Smooth muscle cell (in vitro differentiated cells): ENCODE results near the gene ELF5. TPM values are rescaled to one million over a fixed set of nuclear protein-coding genes. Genes with fewer than 3 reads are reported as not detected.

ENCODE experiments used
- DNase-seq: peaks from one replicate; lab custom pipeline; 2025; ENCODE audit not compliant: unreplicated experiment; lab: John Stamatoyannopoulos, UW
- H2AFZ ChIP-seq: fragments of 200-600 bp; sonication (generic); 2 replicates; pipeline ENCODE4 v1.6.0; 2016; ENCODE audit warnings: antibody characterized with exemption, low read depth, mild to moderate bottlenecking
- H3F3A ChIP-seq: fragments of 200-600 bp; sonication (generic); 2 replicates; pipeline ENCODE4 v1.6.0; 2017; ENCODE audit warnings: antibody characterized with exemption, low read depth
- H3K27ac ChIP-seq: fragments of 200-600 bp; sonication (generic); 2 replicates; pipeline ENCODE4 v1.5.1; 2016; ENCODE audit warnings: low read depth, mild to moderate bottlenecking
- H3K27me3 ChIP-seq: fragments of 200-600 bp; sonication (generic); 2 replicates; pipeline ENCODE4 v1.6.1; 2016; ENCODE audit warnings: low read depth, mild to moderate bottlenecking
- H3K36me3 ChIP-seq: fragments of 200-600 bp; sonication (generic); 2 replicates; pipeline ENCODE4 v1.5.1; 2016; ENCODE audit warnings: low read depth
- H3K4me1 ChIP-seq: fragments of 200-600 bp; sonication (generic); 2 replicates; pipeline ENCODE4 v1.5.1; 2016; ENCODE audit warnings: low read depth
- H3K4me2 ChIP-seq: fragments of 200-600 bp; sonication (generic); 2 replicates; pipeline ENCODE4 v1.6.0; 2016; ENCODE audit warnings: mild to moderate bottlenecking
- H3K4me3 ChIP-seq: fragments of 200-600 bp; sonication (generic); 2 replicates; pipeline ENCODE4 v1.5.1; 2016; ENCODE audit warnings: mild to moderate bottlenecking
- H3K79me2 ChIP-seq: fragments of 200-600 bp; sonication (generic); 2 replicates; pipeline ENCODE4 v1.6.0; 2016; ENCODE audit warnings: low read depth, mild to moderate bottlenecking
- H3K9ac ChIP-seq: fragments of 200-600 bp; sonication (generic); 2 replicates; pipeline ENCODE4 v1.6.0; 2016; ENCODE audit warnings: low read depth
- H3K9me3 ChIP-seq: fragments of 200-600 bp; sonication (generic); replicated peaks from 2 replicates; pipeline ENCODE4 v1.5.1; 2016; ENCODE audit warnings: low read depth
- H4K20me1 ChIP-seq: fragments of 200-600 bp; sonication (generic); 2 replicates; pipeline ENCODE4 v1.6.0; 2016; ENCODE audit warnings: low read depth
- WGBS: methylation state at CpG from one replicate; pipeline ENCODE4 v1.1.7; 2016; ENCODE audit warnings: low lambda C conversion rate; 5-methylcytosine and 5-hydroxymethylcytosine counted together
- polyA plus RNA-seq: library from polyadenylated mRNA; unstranded; fragments of >200 nt; fragmentation: Nextera tagmentation; extraction: Ambion mirVana; gene quantifications from 2 replicates; pipeline ENCODE4 v1.2.1, GENCODE V29; 2016
- total RNA-seq: library from RNA; depleted of rRNA; stranded (reverse); fragments of >200 nt; gene quantifications from 2 replicates; pipeline ENCODE4 v1.2.3, GENCODE V29; 2014
- TF ChIP-seq, protein P1 (sequence below): fragments of 200-600 bp; sonication (generic); IDR thresholded peaks from 2 replicates; pipeline ENCODE4 v1.5.1; 2017; ENCODE audit warnings: borderline replicate concordance, mild to moderate bottlenecking, antibody characterized with exemption; ENCODE audit not compliant: insufficient read depth, poor library complexity, severe bottlenecking

ELF5 gene
- total and polyA plus RNA-seq, 2 experiments from 2014 or later = 0.67 TPM; not detected in 1

DNA sequence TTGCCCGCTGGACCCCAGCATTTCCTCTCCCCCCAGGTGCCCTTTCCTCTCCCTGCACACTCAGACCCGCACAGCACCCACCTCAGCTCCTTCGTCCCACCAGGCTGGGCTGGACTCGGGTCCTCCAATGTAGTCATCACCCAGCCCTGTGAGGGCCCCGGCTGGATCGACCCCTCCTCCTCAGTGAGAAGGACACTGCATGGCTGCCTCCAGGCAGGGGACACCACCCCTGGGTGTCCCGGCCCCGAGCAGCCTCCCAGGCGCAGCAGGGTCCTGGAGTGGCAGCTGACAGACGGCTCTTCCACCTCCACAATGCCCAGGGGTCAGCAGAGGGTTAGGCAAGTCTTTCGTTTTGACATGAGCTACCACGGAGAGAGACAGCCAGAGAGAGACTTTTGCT, 11.1 kb upstream of the ELF5 start:
- H4K20me1 ChIP-seq = no peaks in the 10 kb centered on the region
- H3K36me3 ChIP-seq = no peaks in the 10 kb centered on the region
- H2AFZ ChIP-seq = no peak overlapping the region
- no peaks in the 10 kb centered on the region for H3F3A ChIP-seq
- H3K9me3 ChIP-seq = no peaks in the 10 kb centered on the region
- WGBS = 90% methylated on average over 12 of the region's 12 CpGs
- no peak overlapping the region for H3K4me2 ChIP-seq
- no peaks in the 10 kb centered on the region for H3K4me1 ChIP-seq
- TF ChIP-seq, protein P1, sequence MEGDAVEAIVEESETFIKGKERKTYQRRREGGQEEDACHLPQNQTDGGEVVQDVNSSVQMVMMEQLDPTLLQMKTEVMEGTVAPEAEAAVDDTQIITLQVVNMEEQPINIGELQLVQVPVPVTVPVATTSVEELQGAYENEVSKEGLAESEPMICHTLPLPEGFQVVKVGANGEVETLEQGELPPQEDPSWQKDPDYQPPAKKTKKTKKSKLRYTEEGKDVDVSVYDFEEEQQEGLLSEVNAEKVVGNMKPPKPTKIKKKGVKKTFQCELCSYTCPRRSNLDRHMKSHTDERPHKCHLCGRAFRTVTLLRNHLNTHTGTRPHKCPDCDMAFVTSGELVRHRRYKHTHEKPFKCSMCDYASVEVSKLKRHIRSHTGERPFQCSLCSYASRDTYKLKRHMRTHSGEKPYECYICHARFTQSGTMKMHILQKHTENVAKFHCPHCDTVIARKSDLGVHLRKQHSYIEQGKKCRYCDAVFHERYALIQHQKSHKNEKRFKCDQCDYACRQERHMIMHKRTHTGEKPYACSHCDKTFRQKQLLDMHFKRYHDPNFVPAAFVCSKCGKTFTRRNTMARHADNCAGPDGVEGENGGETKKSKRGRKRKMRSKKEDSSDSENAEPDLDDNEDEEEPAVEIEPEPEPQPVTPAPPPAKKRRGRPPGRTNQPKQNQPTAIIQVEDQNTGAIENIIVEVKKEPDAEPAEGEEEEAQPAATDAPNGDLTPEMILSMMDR = no peak
- no peak overlapping the region for H3K4me3 ChIP-seq
- H3K9ac ChIP-seq = no peak overlapping the region
- no peak for DNase-seq
- H3K79me2 ChIP-seq = no peaks in the 10 kb centered on the region
- no peaks in the 10 kb centered on the region for H3K27me3 ChIP-seq
- no peak overlapping the region for H3K27ac ChIP-seq

DNA sequence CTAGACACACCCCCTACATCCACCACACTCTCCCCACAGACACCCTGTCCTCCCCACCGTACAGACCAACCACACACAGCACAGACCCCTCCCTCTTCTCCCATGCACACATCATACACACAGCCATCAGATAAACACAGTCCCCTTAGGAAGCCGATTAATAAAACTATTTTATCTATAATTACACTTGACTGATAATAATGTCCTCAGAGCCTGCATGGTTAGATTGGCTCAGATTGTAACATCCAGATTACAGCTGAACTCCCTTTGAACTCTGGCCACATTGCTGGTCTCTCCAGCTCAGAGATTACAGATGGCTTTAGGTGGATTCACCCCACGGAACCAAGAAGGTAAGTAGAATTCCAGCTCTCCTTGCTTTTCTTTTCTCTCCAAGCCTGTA, 9.5 kb upstream of the ELF5 start:
- no peak overlapping the region for H3K9ac ChIP-seq
- DNase-seq = no peak
- H3K9me3 ChIP-seq = no peaks in the 10 kb centered on the region
- no peaks in the 10 kb centered on the region for H4K20me1 ChIP-seq
- H3K27ac ChIP-seq = no peak overlapping the region
- H3K4me3 ChIP-seq = no peak overlapping the region
- TF ChIP-seq, protein P1 = no peak
- H3K27me3 ChIP-seq = no peaks in the 10 kb centered on the region
- 75% methylated on average over 3 of the region's 3 CpGs for WGBS
- no peak overlapping the region for H2AFZ ChIP-seq
- H3F3A ChIP-seq = no peaks in the 10 kb centered on the region
- H3K36me3 ChIP-seq = no peaks in the 10 kb centered on the region
- no peaks in the 10 kb centered on the region for H3K79me2 ChIP-seq
- no peaks in the 10 kb centered on the region for H3K4me1 ChIP-seq
- no peak overlapping the region for H3K4me2 ChIP-seq

DNA sequence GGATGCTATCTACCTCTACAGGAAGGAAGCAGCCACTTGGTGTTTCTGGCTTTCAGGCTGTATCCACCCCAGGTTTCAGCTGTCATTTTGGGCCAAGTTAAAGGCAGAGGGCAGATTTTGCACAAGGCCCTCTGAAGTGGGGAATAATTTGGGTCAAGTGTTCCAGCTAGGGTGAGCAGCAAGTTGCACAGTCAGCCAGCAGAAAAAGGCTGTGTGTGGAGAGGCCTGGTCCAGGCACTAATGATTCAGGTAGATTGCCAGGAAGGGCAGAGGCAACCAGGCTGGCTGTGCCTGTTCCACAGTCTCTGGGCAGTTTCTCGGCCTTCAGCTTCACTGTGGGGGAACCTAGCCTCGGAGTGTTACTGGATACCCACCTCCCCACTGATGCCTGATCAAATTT, 8.6 kb upstream of the ELF5 start:
- no peak for DNase-seq
- Histone ChIP-seq H3K9ac (no peak overlapping the region), H3F3A (no peaks in the 10 kb centered on the region), H4K20me1 (no peaks in the 10 kb centered on the region), H3K27me3 (no peaks in the 10 kb centered on the region), H3K4me3 (no peak overlapping the region), H3K36me3 (no peaks in the 10 kb centered on the region), H3K79me2 (no peaks in the 10 kb centered on the region), H3K27ac (no peak overlapping the region), H3K4me2 (no peak overlapping the region), H3K9me3 (no peaks in the 10 kb centered on the region), H2AFZ (no peak overlapping the region), H3K4me1 (no peaks in the 10 kb centered on the region)
- 83% methylated on average over 2 of the region's 2 CpGs for WGBS
- TF ChIP-seq, protein P1 = no peak

DNA sequence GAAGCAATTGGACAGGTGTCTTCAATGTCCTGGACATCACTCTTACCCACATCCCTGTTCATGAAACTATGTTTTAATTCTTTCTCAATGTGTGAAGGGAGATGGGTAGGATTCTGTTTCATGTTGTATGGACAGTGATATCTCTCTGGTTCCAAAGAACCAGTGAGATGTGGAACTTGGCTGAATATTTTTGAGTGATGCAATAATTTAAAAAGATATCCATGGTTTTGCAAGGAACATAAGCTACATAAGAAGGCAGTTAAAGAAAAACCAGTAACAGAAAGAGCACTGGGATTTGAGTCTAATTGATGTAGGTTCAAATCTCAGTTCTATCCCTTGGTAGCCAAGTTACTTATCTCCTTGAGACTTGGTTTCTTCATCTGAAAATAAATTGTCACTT, 7.7 kb upstream of the ELF5 start:
- Histone ChIP-seq H3F3A (no peaks in the 10 kb centered on the region), H3K9ac (no peak overlapping the region), H3K4me1 (no peaks in the 10 kb centered on the region), H3K36me3 (no peaks in the 10 kb centered on the region), H3K9me3 (no peaks in the 10 kb centered on the region), H3K79me2 (no peaks in the 10 kb centered on the region), H3K4me3 (no peak overlapping the region), H4K20me1 (no peaks in the 10 kb centered on the region), H3K27me3 (no peaks in the 10 kb centered on the region), H3K4me2 (no peak overlapping the region), H2AFZ (no peak overlapping the region), H3K27ac (no peak overlapping the region)
- TF ChIP-seq, protein P1 = no peak
- DNase-seq = no peak
